Measurements from ENCODE around the gene PHAF1.

GRCh38 chr16:67165121-67166078 lies 55.7 kb downstream of the PHAF1 start:
- TF ChIP-seq OSR1 (CRISPR knock-in tag; IDR thresholded peaks at IDR 0.05) (no peak), ZFP3 (CRISPR knock-in tag; IDR thresholded peaks at IDR 0.05) (no peak), TCF4 (CRISPR knock-in tag; IDR thresholded peaks at IDR 0.05; ENCODE audit: borderline replicate concordance) (no peak), ESRRG (CRISPR knock-in tag; IDR thresholded peaks at IDR 0.05) (no peak), CSDC2 (CRISPR knock-in tag; IDR thresholded peaks at IDR 0.05) (no peak), ZNF565 (CRISPR knock-in tag; conservative IDR thresholded peaks at IDR 0.05; ENCODE audit: low read depth) (no peak), PATZ1 (CRISPR knock-in tag; IDR thresholded peaks at IDR 0.05; ENCODE audit: borderline replicate concordance) (no peak), TOX (CRISPR knock-in tag; IDR thresholded peaks at IDR 0.05; ENCODE audit: borderline replicate concordance) (no peak), ZNF70 (CRISPR knock-in tag; IDR thresholded peaks at IDR 0.05) (no peak), BACH2 (CRISPR knock-in tag; IDR thresholded peaks at IDR 0.05; ENCODE audit: borderline replicate concordance) (no peak), ISL1 (CRISPR knock-in tag; IDR thresholded peaks at IDR 0.05) (no peak)
